Adipocyte (in vitro differentiated cells): ENCODE data around the gene GADL1.
A peak's percentile ranks its signal among the peaks of the same experiment; 100 is the strongest.

Experiments used
- DNase-seq: peaks from one replicate; pipeline ENCODE4 v3.0.0-alpha.2; 2015; ENCODE audit warnings: low read depth
- H3K27me3 ChIP-seq: replicated peaks from 2 replicates; pipeline ENCODE4 v1.7.0; 2013; ENCODE audit warnings: mild to moderate bottlenecking, low read length, moderate library complexity; ENCODE audit not compliant: control insufficient read depth, insufficient read depth
- H3K36me3 ChIP-seq: 2 replicates; pipeline ENCODE4 v1.7.0; 2013; ENCODE audit warnings: low read length, mild to moderate bottlenecking, moderate library complexity; ENCODE audit not compliant: control insufficient read depth, insufficient read depth, severe bottlenecking
- H3K4me1 ChIP-seq: 2 replicates; pipeline ENCODE4 v1.7.0; 2013; ENCODE audit warnings: mild to moderate bottlenecking, low read length, moderate library complexity; ENCODE audit not compliant: control insufficient read depth, insufficient read depth
- H3K4me3 ChIP-seq: 2 replicates; pipeline ENCODE4 v1.7.0; 2013; ENCODE audit warnings: mild to moderate bottlenecking, low read length, moderate library complexity
- H3K9ac ChIP-seq: 2 replicates; pipeline ENCODE4 v1.7.0; 2013; ENCODE audit warnings: mild to moderate bottlenecking, low read length, moderate library complexity
- H3K9me3 ChIP-seq: 2 replicates; pipeline ENCODE4 v1.7.0; 2013; ENCODE audit warnings: mild to moderate bottlenecking, low read length, moderate library complexity; ENCODE audit not compliant: control insufficient read depth

Gene GADL1

GRCh38 chr3:30845606-30846005, 48.9 kb downstream of the GADL1 start:
- H3K36me3 ChIP-seq = no peaks in the 10 kb centered on the region
- H3K4me3 ChIP-seq = no peak overlapping the region
- H3K4me1 ChIP-seq = peaks cover 16% of the 10 kb centered on the region
- no peak for DNase-seq
- no peaks in the 10 kb centered on the region for H3K9me3 ChIP-seq
- no peak overlapping the region for H3K9ac ChIP-seq
- H3K27me3 ChIP-seq = peaks cover 10% of the 10 kb centered on the region

- Histone ChIP-seq H3K4me1 (peaks cover 16% of the 10 kb centered on the region), H3K27me3 (peaks cover 10% of the 10 kb centered on the region), H3K9ac (no peak overlapping the region), H3K4me3 (no peak overlapping the region), H3K9me3 (no peaks in the 10 kb centered on the region), H3K36me3 (no peaks in the 10 kb centered on the region)
- DNase-seq = no peak
These were observed 50.6 kb downstream of the GADL1 start for GRCh38 chr3:30843877-30844276.

- Histone ChIP-seq H3K4me3 (no peak overlapping the region), H3K27me3 (no peaks in the 10 kb centered on the region), H3K4me1 (peaks cover 5% of the 10 kb centered on the region), H3K9ac (no peak overlapping the region), H3K9me3 (no peaks in the 10 kb centered on the region), H3K36me3 (no peaks in the 10 kb centered on the region)
- no peak for DNase-seq
These were observed 58.3 kb downstream of the GADL1 start for GRCh38 chr3:30836141-30836540.

GRCh38 chr3:30835667-30836066, 58.8 kb downstream of the GADL1 start:
- H3K9me3 ChIP-seq = no peaks in the 10 kb centered on the region
- DNase-seq = no peak
- H3K4me1 ChIP-seq = peaks cover 5% of the 10 kb centered on the region
- no peaks in the 10 kb centered on the region for H3K36me3 ChIP-seq
- no peak overlapping the region for H3K4me3 ChIP-seq
- no peaks in the 10 kb centered on the region for H3K27me3 ChIP-seq
- no peak overlapping the region for H3K9ac ChIP-seq

- DNase-seq = no peak
- Histone ChIP-seq H3K27me3 (no peaks in the 10 kb centered on the region), H3K9ac (no peak overlapping the region), H3K36me3 (no peaks in the 10 kb centered on the region), H3K4me1 (peaks cover 5% of the 10 kb centered on the region), H3K9me3 (no peaks in the 10 kb centered on the region), H3K4me3 (no peak overlapping the region)
These were observed 61.4 kb downstream of the GADL1 start for GRCh38 chr3:30832961-30833575.

GRCh38 chr3:30827080-30827479, 67.4 kb downstream of the GADL1 start:
- H3K4me3 ChIP-seq = no peak overlapping the region
- H3K9me3 ChIP-seq = no peaks in the 10 kb centered on the region
- no peaks in the 10 kb centered on the region for H3K27me3 ChIP-seq
- H3K36me3 ChIP-seq = no peaks in the 10 kb centered on the region
- H3K4me1 ChIP-seq = peaks cover 6% of the 10 kb centered on the region
- no peak overlapping the region for H3K9ac ChIP-seq
- DNase-seq = no peak

- no peak overlapping the region for H3K4me3 ChIP-seq
- no peaks in the 10 kb centered on the region for H3K9me3 ChIP-seq
- no peaks in the 10 kb centered on the region for H3K27me3 ChIP-seq
- DNase-seq = no peak
- H3K4me1 ChIP-seq = peaks cover 6% of the 10 kb centered on the region
- no peaks in the 10 kb centered on the region for H3K36me3 ChIP-seq
- H3K9ac ChIP-seq = no peak overlapping the region
These were observed 67.9 kb downstream of the GADL1 start for GRCh38 chr3:30826531-30826942.

- H3K36me3 ChIP-seq = no peaks in the 10 kb centered on the region
- no peak overlapping the region for H3K9ac ChIP-seq
- H3K9me3 ChIP-seq = no peaks in the 10 kb centered on the region
- DNase-seq = no peak
- H3K4me1 ChIP-seq = no peaks in the 10 kb centered on the region
- no peak overlapping the region for H3K4me3 ChIP-seq
- no peaks in the 10 kb centered on the region for H3K27me3 ChIP-seq
These were observed 75.2 kb downstream of the GADL1 start for GRCh38 chr3:30819067-30819798.

- Histone ChIP-seq H3K4me1 (peaks cover 19% of the 10 kb centered on the region), H3K9me3 (no peaks in the 10 kb centered on the region), H3K27me3 (no peaks in the 10 kb centered on the region), H3K4me3 (no peak overlapping the region), H3K36me3 (no peaks in the 10 kb centered on the region), H3K9ac (no peak overlapping the region)
- DNase-seq = no peak
These were observed 80.7 kb downstream of the GADL1 start for GRCh38 chr3:30813734-30814133.

GRCh38 chr3:30811151-30811795, 83.2 kb downstream of the GADL1 start:
- no peaks in the 10 kb centered on the region for H3K9me3 ChIP-seq
- DNase-seq = peak; percentile 2
- peak overlapping the region; percentile 40 for H3K9ac ChIP-seq
- no peaks in the 10 kb centered on the region for H3K36me3 ChIP-seq
- no peaks in the 10 kb centered on the region for H3K27me3 ChIP-seq
- H3K4me3 ChIP-seq = peak overlapping the region; percentile 74
- peaks cover 19% of the 10 kb centered on the region for H3K4me1 ChIP-seq

- Histone ChIP-seq H3K36me3 (no peaks in the 10 kb centered on the region), H3K9me3 (no peaks in the 10 kb centered on the region), H3K4me3 (peak overlapping the region; percentile 74), H3K4me1 (peaks cover 19% of the 10 kb centered on the region), H3K9ac (peak overlapping the region; percentile 40), H3K27me3 (no peaks in the 10 kb centered on the region)
- DNase-seq = no peak
These were observed 83.8 kb downstream of the GADL1 start for GRCh38 chr3:30810625-30811024.
